HL-60/S4 treated with phorbol 12-myristate 13-acetate at 8.2 ng/mL for 4 days and 3 days (cell line): ENCODE results near the gene RUNX2.

Source experiments
- in situ Hi-C: fragments of 300-500 bp; cut with MboI; formaldehyde crosslinking; loops from 2 replicates; pipeline ENCODE4 v1.15.0; 2022; ENCODE audit warnings: low sequenced_read_pairs

RUNX2 gene

GRCh38 chr6:45687570-45687969, 359.4 kb downstream of the RUNX2 start:
- in situ Hi-C loops: no loop called here

DNA sequence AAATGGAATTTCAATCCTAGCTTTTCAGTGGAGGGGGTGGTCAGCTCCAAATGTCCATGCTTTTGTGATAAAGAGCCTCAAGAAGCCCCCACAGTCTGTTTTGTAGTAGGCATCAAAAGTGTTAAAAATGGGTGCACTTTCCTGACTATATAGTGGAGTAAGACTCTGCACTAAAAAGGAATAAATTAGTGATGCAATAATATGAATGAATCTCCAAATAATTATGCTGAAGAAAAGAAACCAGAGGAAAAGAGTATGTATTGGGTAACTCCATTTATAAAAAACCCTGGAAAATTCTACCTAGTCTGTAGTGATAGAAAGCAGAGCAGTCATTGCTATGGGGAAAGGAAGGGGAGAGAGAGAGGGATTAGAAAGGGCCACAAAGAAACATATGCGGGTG, 360.1 kb downstream of the RUNX2 start:
- in situ Hi-C loops: no loop called here

- in situ Hi-C loops: no loop called here
These were observed 361.9 kb downstream of the RUNX2 start for GRCh38 chr6:45689926-45690615.

- in situ Hi-C loops: no loop called here
These were observed 362.7 kb downstream of the RUNX2 start for GRCh38 chr6:45690846-45691245.

GRCh38 chr6:45691426-45691825, 363.3 kb downstream of the RUNX2 start:
- in situ Hi-C loops: no loop called here

DNA sequence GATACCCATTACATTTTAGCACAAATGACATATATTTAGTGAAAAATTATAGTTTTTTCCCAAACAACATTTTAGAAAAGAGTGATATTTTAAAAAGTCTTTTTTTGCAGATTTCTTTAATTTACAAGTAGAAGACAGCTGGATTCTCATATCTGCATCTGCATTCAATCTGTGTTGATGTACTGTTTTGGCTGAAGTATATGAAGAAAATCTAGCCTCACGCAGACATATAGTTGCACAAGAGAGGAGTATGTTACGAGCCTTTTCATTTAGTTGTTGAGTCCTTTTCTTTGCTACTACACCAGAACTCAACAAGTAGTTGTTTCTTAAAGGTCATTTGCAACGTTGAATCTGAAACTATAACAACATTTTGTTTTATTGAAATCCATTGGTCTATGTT, 363.9 kb downstream of the RUNX2 start:
- in situ Hi-C loops: no loop called here

- in situ Hi-C loops: no loop called here
These were observed 368.6 kb downstream of the RUNX2 start for GRCh38 chr6:45696738-45697137.

DNA sequence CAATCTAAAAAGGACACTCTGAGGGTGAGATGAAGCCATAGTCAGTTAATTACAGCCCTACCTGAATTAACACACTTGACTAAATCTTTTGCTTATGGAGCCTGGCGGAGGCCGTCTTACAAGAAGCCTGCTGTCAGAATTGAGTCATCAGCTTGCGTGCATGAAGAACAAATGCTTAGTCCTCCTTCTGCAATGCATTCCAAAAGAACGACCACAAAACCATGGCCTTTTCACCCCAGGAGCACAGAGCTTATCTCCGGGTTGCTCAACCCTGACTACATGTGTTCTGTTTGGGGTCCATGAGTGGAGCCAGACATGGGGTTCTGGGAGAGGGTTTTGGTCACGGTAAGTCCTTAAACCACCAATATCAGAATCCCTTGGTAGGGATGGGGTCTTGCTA, 369.5 kb downstream of the RUNX2 start:
- in situ Hi-C loops: no loop called here

GRCh38 chr6:45698046-45698445, 369.9 kb downstream of the RUNX2 start:
- in situ Hi-C loops: no loop called here

GRCh38 chr6:45699663-45700062, 371.5 kb downstream of the RUNX2 start:
- in situ Hi-C loops: loop anchor here (25.0 kb wide), 2 partner anchors 262 to 1062 kb away; no protein-coding TSS in a partner anchor

DNA sequence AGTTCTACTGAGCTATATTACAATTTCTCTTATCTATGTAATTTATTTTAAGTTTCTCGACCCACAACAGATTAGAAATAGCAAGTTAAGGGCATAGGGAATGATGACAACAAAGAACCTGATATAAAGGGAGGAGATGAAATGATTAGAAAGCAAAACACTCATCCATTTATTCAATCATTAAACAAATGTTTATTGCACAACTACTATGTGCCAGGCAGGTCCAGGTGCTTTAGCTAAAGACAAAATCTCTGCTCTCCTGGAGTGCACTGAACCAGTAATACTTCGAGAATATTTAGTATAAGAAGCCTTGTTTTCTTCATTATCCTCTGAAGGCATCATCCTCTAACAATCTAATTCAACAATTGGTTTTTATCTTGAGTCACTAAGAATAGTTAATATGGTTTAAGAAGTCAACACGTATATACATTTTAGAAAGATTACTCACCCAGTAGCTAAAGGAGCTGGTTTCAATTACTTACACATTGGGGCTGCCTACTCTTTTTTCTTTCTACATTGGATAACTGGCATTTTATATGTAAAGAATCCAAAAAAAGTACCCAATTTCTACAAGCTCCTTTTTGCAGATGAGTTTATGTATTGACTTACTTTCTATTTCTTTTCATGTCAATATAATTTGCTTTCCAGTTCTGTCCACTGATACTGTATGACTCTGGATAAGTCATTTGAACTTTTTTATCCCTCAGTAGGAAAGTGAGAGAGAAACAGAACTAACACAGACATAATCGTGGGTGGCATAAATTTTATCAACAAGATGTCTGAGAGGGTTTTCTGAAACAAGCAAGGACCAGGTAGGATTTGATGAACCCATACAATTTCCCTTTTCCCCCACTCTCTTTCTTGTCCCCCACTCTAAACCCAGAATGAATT, 375.0 kb downstream of the RUNX2 start:
- in situ Hi-C loops: loop anchor here (25.0 kb wide), 2 partner anchors 266 to 1066 kb away; no protein-coding TSS in a partner anchor

- in situ Hi-C loops: loop anchor here (25.0 kb wide), 2 partner anchors 267 to 1067 kb away; no protein-coding TSS in a partner anchor
These were observed 376.1 kb downstream of the RUNX2 start for GRCh38 chr6:45704056-45704800.

DNA sequence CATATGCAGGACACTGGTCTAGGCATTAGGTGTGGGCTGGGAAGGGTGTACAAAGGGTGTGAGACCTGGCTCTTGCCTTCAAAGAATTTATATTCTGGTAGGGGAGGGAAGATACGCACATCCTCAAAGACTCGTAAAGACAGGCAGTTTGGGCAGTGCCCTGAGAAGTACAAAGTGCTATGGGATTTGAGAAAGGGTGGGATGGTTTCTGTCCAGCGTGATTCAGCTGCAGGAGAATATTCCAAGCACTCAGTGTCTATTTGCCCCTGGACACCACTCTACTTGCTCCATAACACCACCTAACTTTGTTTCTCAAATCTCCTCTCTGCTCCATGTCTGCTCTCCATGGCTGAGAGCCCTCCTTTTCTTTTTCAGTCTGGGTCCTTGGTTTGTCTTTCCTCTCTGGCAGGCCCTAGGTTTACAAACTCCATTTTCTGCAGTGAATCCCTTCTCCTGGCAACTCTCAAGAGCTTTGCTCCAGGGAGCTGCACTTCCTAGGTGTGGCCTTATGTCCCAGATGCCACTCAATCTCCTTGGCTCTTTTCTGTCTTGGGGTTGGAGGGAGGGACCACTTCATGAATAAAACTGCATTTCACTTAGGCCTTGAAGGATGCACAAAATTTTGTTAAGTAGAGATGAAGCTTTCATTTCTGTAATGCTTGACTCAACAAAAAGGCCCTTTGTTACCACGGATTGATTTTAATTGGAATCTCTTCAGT, 377.2 kb downstream of the RUNX2 start:
- in situ Hi-C loops: loop anchor here (25.0 kb wide), 2 partner anchors 268 to 1068 kb away; no protein-coding TSS in a partner anchor

GRCh38 chr6:45706319-45706718, 378.2 kb downstream of the RUNX2 start:
- in situ Hi-C loops: loop anchor here (25.0 kb wide), 2 partner anchors 269 to 1069 kb away; no protein-coding TSS in a partner anchor

DNA sequence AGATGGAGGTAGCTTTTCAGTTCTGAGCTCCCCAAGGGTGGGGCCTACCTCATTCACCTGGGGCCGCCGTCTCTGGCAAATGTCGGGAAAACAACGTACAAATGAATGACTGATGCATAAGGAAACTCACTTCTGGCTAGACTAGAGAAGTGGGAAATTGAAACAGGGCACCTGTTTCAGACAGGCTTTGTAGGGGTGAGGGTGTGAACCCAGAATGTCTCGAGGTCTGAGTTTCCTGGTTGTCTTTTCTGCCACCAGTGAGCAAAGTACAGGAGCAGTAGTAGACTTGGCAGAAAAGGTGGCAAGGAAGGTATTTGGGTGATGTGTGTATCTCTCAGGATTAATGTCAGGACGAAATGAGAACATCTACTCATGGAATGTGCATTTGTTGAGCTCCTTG, 379.0 kb downstream of the RUNX2 start:
- in situ Hi-C loops: loop anchor here (25.0 kb wide), 2 partner anchors 270 to 1070 kb away; no protein-coding TSS in a partner anchor

- in situ Hi-C loops: loop anchor here (25.0 kb wide), 2 partner anchors 272 to 1072 kb away; no protein-coding TSS in a partner anchor
These were observed 381.7 kb downstream of the RUNX2 start for GRCh38 chr6:45709781-45710220.

DNA sequence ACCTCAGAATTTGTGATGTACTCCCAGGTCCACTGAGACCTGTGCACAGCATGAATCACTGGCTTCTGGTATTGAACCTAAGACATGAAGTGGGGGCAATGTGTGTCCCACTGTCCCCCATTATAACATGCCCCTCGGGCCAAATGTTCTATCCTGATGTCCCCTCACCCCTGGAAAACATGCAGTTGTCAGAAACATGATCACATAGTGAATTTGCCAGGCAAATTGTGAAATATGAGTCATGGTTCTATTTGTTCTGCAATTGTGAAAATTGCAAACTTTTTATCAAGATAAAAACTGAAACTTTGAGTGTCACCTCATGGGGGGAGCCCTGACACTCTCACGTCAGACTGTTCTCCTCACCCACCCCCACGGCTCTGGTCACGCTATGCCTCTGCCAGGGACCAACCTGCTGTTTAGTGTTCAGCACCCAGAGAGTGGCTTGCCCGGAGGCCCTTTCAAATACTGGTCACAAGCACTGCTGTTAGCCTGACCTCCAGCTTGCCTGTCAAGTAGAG, 382.2 kb downstream of the RUNX2 start:
- in situ Hi-C loops: loop anchor here (25.0 kb wide), 2 partner anchors 273 to 1073 kb away; no protein-coding TSS in a partner anchor

- in situ Hi-C loops: loop anchor here (25.0 kb wide), 2 partner anchors 275 to 1075 kb away; no protein-coding TSS in a partner anchor
These were observed 383.9 kb downstream of the RUNX2 start for GRCh38 chr6:45712076-45712475.

DNA sequence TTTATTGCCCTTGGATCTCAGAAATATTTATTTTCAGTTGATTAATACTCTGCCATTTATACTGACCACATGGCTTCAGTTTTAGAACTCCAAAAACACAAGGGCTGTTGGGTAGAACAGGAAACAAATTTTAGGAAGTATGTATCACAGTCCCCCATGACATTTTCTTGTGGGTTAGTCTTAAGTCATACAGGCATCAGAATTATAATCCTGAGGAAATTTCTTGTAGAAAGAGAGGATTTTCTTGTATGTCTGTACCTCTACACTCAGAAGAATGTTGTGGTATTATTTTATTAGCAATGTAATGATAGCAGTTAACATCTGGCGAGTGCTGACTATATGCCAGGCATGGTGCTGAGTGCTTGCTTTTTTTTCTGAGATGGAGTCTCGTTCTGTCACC, 384.7 kb downstream of the RUNX2 start:
- in situ Hi-C loops: loop anchor here (25.0 kb wide), 2 partner anchors 275 to 1075 kb away; no protein-coding TSS in a partner anchor
